Measurements from ENCODE around the gene SEMA4D. TPM values are rescaled to one million over a fixed set of nuclear protein-coding genes. Genes with fewer than 3 reads are reported as not detected.

Gene SEMA4D
- total RNA-seq, 1 experiment from 2014 or later, result 0.98 TPM

DNA sequence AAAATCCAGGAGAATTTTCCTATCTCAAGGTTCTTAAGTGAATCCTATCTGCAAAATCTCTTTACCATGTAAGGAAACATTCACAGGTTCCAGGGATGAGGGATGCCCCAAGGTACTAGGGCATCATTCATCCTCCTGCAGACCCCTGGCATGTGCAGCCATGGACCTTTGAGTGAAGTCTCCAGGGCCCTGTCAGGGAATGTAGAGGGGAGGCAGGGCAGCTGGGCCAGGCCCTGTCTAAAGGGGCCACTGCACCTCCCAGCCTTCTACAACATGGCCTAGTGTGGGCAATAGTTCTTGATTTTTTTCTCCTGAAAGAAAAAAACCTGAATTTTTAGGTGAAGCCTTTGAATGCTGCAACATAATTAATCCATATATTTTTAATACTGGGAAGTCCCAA lies 63.3 kb downstream of the SEMA4D start:
- in situ Hi-C loops (cut with HindIII; ENCODE audit: low pct_unique_long_range_greater_than_20kb, low sequenced_read_pairs), result loop anchor here (25.0 kb wide), 1 partner anchor 128 kb away; no protein-coding TSS in a partner anchor
- DNase-seq (ENCODE audit: low read depth, low spot score), result no peak

DNA sequence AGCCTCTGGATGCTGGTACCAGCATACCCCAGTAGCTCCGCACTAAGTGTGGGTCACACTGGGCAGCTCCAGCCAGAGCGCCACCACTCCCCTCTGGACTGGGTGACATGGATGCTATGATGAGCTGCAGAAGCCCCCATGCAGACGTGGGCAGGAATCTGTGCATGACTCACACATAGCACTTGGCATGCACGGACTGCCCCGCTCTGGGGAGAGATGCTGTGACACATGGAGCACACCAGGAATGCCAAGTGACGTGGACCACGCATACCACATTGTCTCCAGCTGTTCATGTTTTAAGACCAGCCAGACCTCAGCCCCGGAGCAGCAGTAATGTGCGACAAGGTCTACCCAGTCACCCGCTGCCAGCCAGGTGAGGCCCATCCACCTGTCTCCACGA lies 64.1 kb downstream of the SEMA4D start:
- in situ Hi-C loops (cut with HindIII; ENCODE audit: low pct_unique_long_range_greater_than_20kb, low sequenced_read_pairs), result loop anchor here (25.0 kb wide), 1 partner anchor 128 kb away; no protein-coding TSS in a partner anchor
- DNase-seq (ENCODE audit: low read depth, low spot score), result no peak

DNA sequence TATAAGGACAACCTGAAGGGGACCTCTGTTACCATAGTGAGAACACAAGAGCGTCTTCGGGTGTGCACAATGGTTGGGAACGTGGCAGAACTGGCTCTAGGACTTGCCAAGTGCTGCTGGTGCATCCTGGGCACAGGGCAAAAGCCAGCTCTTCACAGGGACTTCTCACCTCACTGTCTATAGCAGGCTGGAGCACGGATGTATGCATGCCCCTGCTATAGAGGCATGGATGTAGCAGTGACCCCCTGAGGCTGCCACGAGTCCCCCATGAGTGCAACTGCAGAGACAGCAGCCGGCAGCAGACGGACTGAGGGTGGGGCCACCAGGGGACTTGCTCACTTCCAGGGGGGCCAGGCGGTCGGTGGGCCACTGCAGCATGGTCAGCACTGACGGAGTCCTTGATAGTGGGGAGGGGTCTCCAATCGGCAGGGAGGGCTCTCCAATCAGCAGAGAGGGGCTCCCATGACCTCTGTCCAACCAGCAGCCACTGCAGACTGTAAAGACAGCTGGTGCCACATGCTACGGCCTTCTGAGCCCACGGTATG lies 64.9 kb downstream of the SEMA4D start:
- in situ Hi-C loops (cut with HindIII; ENCODE audit: low pct_unique_long_range_greater_than_20kb, low sequenced_read_pairs), result loop anchor here (25.0 kb wide), 1 partner anchor 129 kb away; no protein-coding TSS in a partner anchor
- no peak for DNase-seq (ENCODE audit: low read depth, low spot score)

DNA sequence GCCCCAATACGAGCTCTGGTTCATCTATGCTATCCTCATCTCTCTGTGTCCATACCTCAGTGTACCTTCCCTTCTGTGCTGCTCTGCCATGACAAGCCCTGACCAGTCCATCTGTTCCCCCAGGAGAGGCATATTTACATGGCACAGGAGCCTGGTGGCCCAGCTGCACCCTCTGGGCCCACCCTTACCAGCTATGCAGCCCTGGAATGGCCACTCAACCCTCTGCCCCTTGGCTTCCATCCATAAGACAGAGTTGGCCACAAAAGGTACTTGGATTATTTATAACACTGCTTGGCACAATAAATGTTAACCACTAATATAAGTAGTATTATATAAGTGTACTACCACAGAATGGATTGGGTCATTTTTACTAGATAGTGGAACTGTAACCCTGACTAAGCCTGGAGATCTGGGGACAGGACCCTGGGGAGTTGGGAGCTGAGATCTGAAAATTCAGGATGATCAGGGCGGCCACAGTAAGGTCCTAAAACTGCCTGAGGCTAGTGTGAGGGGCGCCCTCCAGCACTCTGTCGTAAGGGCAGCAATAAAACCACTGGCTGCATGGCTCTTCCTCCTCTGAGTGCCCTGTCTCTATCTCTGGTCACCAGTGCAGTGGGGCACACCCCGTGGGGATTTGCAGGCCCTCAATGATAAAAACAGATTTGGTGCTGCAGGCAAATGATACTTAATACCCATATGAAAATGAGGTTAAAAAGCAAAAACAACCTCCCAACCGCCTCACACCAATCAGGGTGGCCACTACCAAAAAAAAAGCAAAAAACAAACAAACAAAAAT lies 65.8 kb downstream of the SEMA4D start:
- no peak for DNase-seq (ENCODE audit: low read depth, low spot score)
- in situ Hi-C loops (cut with HindIII; ENCODE audit: low pct_unique_long_range_greater_than_20kb, low sequenced_read_pairs), result loop anchor here (25.0 kb wide), 1 partner anchor 130 kb away; no protein-coding TSS in a partner anchor

DNA sequence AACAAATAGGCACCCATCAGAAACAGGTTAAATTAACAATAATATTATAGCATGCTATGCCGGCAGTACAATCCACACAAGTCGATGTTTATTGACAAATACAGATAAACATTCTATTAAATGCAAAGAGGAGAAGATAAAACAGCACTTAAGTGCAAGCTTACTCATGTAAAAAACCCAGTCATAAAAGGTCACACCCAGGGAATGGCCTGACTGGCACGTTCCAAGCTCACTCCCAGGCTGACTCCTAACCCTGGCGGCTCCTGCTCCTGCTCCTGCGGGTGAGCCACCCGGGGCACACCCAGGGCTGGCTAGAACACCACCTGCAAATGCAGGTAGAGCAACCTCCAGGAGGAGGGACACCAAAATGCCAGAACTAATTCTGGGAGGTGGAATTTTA lies 66.9 kb downstream of the SEMA4D start:
- in situ Hi-C loops (cut with HindIII; ENCODE audit: low pct_unique_long_range_greater_than_20kb, low sequenced_read_pairs), result loop anchor here (25.0 kb wide), 1 partner anchor 131 kb away; no protein-coding TSS in a partner anchor
- DNase-seq (ENCODE audit: low read depth, low spot score), result no peak

DNA sequence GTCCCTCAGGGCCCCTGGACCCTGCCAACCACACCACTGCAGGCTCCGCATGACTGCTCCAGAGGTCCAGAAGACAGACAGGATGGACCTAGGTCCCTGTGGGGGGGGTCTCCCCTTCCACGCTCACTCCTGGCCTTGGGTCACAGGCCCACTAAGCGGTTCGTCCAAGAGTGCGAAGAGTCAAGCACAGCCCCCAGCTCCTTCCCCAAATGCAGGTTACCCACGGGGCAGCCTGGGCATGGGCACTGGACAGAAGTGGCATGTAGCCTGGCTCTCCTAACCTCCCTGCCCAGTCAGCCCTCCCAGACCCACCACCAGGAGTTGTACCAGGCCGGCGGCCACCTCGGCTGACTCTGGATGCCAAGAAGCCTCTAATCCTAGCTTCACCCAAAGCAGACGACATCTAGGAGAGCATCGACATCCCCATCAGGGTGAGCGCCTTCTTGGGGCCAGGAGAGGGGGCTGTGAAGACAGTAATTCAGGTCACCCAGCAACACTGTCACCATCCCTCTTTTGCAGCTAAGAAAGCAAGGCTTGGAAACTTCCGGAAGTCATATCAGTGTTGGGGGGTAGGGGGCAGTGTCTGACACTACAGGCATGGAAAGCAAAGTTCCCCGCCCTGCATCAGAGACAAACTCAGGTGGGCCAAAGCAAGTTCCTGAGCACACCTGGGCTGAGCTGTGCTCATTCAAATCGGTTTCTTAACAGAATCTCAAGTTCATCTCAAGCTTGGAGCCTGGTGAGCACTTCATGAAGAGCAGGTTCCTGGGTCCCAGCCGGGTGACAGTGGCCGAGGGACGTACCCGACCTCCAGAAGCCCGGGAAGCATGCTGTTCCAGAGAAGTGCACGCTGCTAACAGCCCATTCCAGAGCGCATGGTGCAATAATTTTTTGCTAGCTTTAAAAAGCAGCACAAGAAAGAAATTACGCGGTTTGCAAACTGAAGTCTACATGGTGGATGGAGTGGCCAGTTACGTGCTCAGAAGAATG lies 68.7 kb downstream of the SEMA4D start:
- in situ Hi-C loops (cut with HindIII; ENCODE audit: low pct_unique_long_range_greater_than_20kb, low sequenced_read_pairs), result loop anchor here (25.0 kb wide), 1 partner anchor 133 kb away; no protein-coding TSS in a partner anchor
- DNase-seq (ENCODE audit: low read depth, low spot score), result peak; percentile 32

DNA sequence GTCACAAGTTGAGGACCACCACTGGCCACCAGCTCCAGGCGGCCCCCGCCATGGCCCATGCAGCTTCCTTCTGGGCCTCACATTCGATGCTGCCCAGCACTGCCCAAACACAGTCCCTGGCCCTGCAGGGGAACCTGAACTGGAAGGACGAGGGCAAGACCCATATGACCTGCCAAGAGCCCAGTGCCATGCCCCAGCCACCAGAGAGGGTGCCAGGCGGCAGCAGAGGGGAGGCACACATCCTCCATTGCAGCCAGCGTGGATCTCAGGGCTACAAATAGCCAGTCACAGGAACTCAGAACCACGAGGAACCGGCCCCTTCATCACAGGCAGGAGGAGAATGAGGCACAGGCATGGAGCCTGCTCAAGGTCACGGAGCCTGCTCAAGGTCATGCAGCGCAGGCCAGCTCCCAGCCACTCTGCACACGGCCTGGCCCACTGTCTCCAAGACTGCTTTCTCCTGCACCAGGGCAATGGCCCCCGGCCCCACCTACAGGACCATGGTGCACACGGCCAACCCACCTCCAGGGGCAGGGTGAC lies 69.6 kb downstream of the SEMA4D start:
- in situ Hi-C loops (cut with HindIII; ENCODE audit: low pct_unique_long_range_greater_than_20kb, low sequenced_read_pairs), result loop anchor here (25.0 kb wide), 1 partner anchor 134 kb away; no protein-coding TSS in a partner anchor
- no peak for DNase-seq (ENCODE audit: low read depth, low spot score)

DNA sequence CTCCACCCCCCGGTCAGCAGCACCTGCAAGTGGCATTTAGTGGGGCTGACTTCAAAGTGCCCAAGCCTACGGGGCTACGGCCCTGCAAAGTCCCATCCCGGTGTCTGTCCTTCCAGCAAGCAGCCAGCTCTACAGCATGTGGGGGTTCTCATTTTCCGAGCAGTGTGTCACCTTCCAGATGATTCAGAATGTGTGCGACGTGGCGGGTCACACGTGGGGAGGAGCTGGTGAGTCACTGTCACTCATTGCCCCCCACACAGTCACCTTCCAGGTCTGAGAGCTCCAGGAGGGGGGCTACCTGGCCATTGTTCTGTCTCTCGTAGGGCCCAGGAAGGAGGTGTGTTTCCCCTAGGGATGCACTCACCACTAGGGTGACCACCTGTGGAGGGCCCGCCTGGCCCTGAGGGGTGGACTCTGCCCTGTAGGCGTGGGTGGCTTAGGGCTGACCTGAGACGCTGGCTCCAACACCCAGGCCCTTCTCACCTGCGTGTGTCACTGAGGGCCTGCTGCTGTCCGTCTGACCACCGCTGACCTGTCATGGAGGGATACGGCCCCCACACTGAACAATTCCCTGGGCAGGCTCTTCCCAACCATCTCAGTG lies 70.2 kb downstream of the SEMA4D start:
- in situ Hi-C loops (cut with HindIII; ENCODE audit: low pct_unique_long_range_greater_than_20kb, low sequenced_read_pairs), result loop anchor here (25.0 kb wide), 1 partner anchor 135 kb away; no protein-coding TSS in a partner anchor
- DNase-seq (ENCODE audit: low read depth, low spot score), result no peak

DNA sequence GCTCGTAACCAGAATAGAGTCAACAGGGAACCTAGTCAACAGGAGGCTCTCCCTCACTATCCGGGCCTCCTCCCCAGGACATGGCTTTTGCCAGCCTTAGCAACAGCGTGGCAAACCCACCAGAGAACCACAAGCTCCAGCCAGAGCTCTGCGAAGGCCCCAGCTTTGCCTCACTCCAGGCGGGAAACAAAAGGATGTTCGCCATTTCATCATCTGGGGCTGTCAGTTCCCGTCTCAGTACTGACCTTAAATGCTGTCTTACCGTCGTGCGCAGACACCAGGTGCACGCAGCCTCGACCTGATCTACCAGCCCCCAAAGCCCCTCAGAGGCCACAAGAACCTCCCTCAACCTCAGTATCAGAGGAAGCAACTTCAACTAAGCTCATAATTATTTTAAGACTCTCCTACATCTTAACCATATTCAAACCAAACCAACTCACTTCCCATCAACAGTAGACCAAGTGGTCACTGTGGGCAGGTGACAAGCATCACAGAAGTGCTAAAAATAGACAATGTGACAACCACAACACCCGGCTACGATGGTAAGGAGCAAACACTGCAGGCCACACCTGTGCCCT lies 71.4 kb downstream of the SEMA4D start:
- no peak for DNase-seq (ENCODE audit: low read depth, low spot score)
- in situ Hi-C loops (cut with HindIII; ENCODE audit: low pct_unique_long_range_greater_than_20kb, low sequenced_read_pairs), result loop anchor here (25.0 kb wide), 1 partner anchor 136 kb away; no protein-coding TSS in a partner anchor

DNA sequence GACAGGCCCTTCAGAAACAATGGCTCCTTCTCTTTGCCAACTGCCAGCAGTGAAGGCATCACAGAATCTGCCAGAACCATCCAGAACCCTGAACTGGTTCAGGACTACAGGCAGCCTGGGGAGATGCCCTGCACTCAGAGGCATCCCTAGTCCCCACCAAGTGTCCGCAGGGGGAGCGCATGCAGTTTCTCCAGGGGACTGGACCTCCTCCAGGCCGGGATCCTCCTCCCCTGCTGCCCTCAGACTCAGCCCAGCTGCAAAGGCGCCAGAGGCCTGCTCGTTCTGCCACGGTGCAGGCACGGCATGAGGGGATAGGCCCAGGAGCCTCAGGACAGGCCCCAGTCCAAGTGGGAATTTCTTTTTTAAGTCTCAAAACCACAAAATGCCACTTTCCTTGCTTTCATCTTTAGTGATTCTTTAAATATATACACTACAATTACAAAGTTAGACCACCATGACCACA lies 72.0 kb downstream of the SEMA4D start:
- DNase-seq (ENCODE audit: low read depth, low spot score), result no peak
- in situ Hi-C loops (cut with HindIII; ENCODE audit: low pct_unique_long_range_greater_than_20kb, low sequenced_read_pairs), result loop anchor here (25.0 kb wide), 1 partner anchor 136 kb away; no protein-coding TSS in a partner anchor

DNA sequence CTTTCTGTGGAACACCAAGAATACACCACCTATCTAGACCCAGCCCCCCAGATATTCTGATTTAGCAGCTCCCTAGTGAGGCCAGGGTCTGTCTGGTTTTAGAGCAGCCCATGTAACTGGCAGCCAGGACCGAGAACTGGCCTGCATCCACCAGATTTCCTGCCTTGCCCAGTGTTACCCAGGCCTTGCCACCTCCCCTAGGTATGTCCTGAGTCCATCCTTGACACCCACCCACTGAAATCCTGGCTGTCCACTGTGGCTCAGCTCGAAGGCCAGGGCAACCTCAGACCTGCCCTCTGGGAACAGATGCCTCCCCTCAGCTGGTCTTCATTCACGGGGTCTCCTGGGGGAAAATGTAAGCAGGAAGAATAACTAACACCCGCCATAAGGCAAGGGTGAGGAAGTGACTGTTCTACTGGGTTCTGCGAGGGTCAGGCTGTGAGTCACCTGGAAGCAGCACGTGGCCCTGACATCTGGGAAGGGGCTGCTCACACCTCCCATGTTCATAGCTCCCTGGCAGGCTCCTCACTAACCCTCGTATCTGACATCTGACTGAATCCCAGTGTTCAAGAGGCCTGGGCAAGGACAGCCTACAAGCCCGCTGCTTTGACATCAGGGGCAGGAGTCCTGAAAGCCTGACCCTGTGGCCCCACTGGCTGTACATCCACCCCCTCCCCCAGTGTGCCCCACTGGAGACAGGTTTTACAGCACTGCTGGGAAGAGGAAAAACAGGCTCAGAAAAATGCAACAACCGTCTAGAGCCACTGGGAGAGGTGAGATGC lies 72.7 kb downstream of the SEMA4D start:
- in situ Hi-C loops (cut with HindIII; ENCODE audit: low pct_unique_long_range_greater_than_20kb, low sequenced_read_pairs), result loop anchor here (25.0 kb wide), 1 partner anchor 137 kb away; no protein-coding TSS in a partner anchor
- DNase-seq (ENCODE audit: low read depth, low spot score), result no peak

DNA sequence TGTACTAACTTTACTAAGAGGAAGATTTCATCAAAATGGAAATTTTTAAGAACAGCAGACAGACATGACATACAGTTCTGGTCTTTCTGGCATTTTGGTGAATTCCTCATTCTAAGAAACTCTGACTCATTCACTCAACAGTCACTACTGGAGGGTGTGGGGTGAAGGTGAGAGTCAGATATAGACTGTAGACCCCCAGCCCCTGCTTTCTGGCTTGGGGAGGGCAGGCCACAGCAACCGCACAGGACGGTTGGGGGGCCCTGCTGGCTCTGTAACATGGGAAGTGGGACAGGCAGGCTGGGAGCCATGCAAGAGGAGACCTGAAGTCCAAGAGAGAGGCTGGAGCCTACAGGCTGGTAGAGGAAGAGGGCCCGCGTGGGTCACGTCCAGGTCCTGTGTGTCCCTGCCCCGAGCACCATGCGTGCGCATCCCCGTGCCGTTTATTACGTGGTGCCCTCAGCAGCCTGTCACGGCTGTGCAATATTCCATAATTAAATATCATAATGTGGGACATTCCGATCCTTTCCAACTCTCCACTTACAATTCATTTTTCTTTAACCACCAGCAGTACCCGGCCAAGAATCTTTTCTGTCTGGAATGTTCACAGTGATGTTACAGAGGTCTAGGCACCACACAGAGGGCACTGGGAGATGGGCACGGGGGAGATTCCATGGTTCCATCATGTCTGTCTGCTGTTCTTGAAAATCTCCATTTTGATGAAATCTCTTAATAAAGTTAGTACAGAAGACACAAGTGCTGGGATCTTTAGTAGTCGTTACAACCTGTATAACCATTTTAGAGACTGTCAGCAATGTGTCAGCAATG lies 75.5 kb downstream of the SEMA4D start:
- in situ Hi-C loops (cut with HindIII; ENCODE audit: low pct_unique_long_range_greater_than_20kb, low sequenced_read_pairs), result no loop called here
- DNase-seq (ENCODE audit: low read depth, low spot score), result no peak

DNA sequence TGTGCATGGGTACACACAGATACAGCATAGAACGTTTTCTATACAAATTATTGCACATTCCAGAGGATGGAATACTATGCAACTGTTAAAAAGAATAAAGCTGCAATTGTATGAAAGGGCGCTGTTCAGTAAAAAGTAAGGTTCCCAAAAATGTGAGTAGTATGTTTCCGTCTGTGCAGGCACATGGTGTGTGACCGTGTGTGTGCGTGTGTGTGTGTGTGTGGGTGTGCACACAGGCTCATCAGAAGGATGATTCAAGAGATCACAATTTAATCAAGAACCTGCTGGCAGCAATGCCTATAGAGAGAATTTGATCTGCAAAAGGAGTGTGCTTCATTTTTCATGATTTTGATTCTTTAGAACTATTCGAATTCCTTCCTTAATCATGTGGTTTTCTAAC lies 76.3 kb downstream of the SEMA4D start:
- in situ Hi-C loops (cut with HindIII; ENCODE audit: low pct_unique_long_range_greater_than_20kb, low sequenced_read_pairs), result no loop called here
- DNase-seq (ENCODE audit: low read depth, low spot score), result no peak

DNA sequence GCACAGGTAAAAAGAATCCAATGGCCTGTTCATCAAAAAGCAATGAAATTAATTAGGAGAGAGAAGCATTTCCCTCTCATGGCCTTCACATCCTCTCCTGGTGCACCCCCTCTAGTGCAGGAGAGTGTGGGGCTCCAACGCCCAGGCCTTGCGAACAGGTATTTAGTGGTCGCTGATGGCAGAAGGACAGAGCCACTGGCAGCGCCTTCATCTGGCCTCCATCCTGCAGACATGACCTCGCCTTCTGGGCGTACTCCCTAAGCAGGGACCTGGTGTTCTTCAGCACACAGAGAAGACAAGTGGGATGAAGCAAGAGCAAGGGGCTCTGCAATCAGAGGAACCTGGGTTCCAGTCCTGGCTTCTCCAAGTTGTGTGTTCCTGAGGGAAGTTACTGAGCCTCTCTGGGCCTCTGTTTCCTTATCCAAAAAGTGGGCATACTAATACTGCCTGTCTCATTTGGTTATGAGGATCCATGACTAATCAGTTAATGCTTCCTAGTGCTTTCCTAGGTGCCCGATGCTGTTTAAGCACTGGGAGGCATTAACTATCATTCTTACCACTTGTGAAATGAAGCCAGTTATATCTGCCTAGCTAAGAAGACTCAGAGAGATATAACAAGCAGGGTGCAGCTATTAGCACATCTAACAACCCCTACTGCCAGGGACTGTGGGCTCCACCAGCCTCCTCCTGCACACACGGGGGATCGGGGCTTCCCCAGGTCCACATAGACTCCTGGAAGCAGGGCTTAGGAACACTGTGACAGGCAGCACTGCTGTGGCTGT lies 77.3 kb downstream of the SEMA4D start:
- in situ Hi-C loops (cut with HindIII; ENCODE audit: low pct_unique_long_range_greater_than_20kb, low sequenced_read_pairs), result no loop called here
- no peak for DNase-seq (ENCODE audit: low read depth, low spot score)

Data from SK-MEL-5 (cell line).